ENCODE results near the gene SLC9A3. TPM values are rescaled to one million over a fixed set of nuclear protein-coding genes. Genes with fewer than 3 reads are reported as not detected.

The SLC9A3 gene
- total RNA-seq, 1 experiment from 2014 or later = 1.5 TPM

- Histone ChIP-seq H3K27me3 (ENCODE audit: insufficient read depth, low read length) (no peaks in the 10 kb centered on the region), H3K9ac (ENCODE audit: low read length) (no peak overlapping the region), H3K27ac (ENCODE audit: low read depth, low read length) (no peak overlapping the region), H2AFZ (ENCODE audit: low read depth, low read length, poor library complexity, severe bottlenecking) (no peak overlapping the region), H3K36me3 (ENCODE audit: control insufficient read depth in 1 of 2, insufficient read depth in 2 of 2, low read length in 2 of 2) (peaks cover 13 to 22% of the 10 kb centered on the region in 2 experiments; a peak in 3 of 4 replicates), H3K79me2 (ENCODE audit: insufficient read depth, low read length) (peaks cover 28% of the 10 kb centered on the region), H3K4me3 (replicated peaks in 1 of 2; ENCODE audit: low read depth in 1 of 2, low read length in 2 of 2) (no peak overlapping the region), H3K9me2 (ENCODE audit: insufficient read depth) (no peaks in the 10 kb centered on the region), H3K4me1 (ENCODE audit: control insufficient read depth in 1 of 2, insufficient read depth in 2 of 2, low read length in 2 of 2) (peaks cover 0 to 12% of the 10 kb centered on the region in 2 experiments; a peak in 2 of 4 replicates), H3K4me2 (ENCODE audit: low read length) (no peak overlapping the region), H3K9me3 (ENCODE audit: control insufficient read depth in 1 of 2, insufficient read depth in 1 of 2, low read depth in 1 of 2, low read length in 2 of 2) (no peaks in the 10 kb centered on the region), H4K20me1 (ENCODE audit: insufficient read depth) (no peaks in the 10 kb centered on the region)
- no peak for TF ChIP-seq EZH2 (IDR thresholded peaks at IDR 0.05)
- TF ChIP-seq TCF7L2 (IDR thresholded peaks at IDR 0.05; ENCODE audit: borderline replicate concordance, extremely low read depth, insufficient read depth, insufficient read length) = no peak
- no peak for TF ChIP-seq POLR2AphosphoS5 (IDR thresholded peaks at IDR 0.05; ENCODE audit: low read depth, low read length)
- no peak for TF ChIP-seq RAD21 (IDR thresholded peaks at IDR 0.05; ENCODE audit: low read depth)
- no peak for TF ChIP-seq SP1 (IDR thresholded peaks at IDR 0.05; ENCODE audit: low read depth)
- no peak for TF ChIP-seq ATF3 (IDR thresholded peaks at IDR 0.05)
- TF ChIP-seq FOSL1 (IDR thresholded peaks at IDR 0.05; ENCODE audit: low read depth) = no peak
- no peak for TF ChIP-seq SIN3A (IDR thresholded peaks at IDR 0.05; ENCODE audit: low read depth)
- no peak for TF ChIP-seq YY1 (IDR thresholded peaks at IDR 0.05; ENCODE audit: extremely low read depth, insufficient replicate concordance, low read depth, low read length)
- no peak for TF ChIP-seq ZFX (IDR thresholded peaks at IDR 0.05)
- TF ChIP-seq SRF (IDR thresholded peaks at IDR 0.05; ENCODE audit: low read depth) = no peak
- TF ChIP-seq MAX (IDR thresholded peaks at IDR 0.05) = no peak
- TF ChIP-seq CEBPB (IDR thresholded peaks at IDR 0.05; ENCODE audit: low read depth) = no peak
- no peak for TF ChIP-seq POLR2A (IDR thresholded peaks at IDR 0.05; ENCODE audit: borderline replicate concordance, extremely low read depth, insufficient read depth, insufficient read length)
- no peak for TF ChIP-seq ZNF274 (IDR thresholded peaks at IDR 0.05; ENCODE audit: low read depth, low read length)
- TF ChIP-seq REST (IDR thresholded peaks at IDR 0.05; ENCODE audit: low read depth) = no peak
- TF ChIP-seq ZBTB33 (IDR thresholded peaks at IDR 0.05; ENCODE audit: extremely low read depth, insufficient replicate concordance, low read length) = no peak
- no TSS peak for BruUV-seq (replicated peaks)
- ChIA-PET RAD21 (ENCODE audit: low non-redundant PET in 1 of 2, low total read pairs in 2 of 2, uncharacterized antibody in 2 of 2, unreplicated experiment in 2 of 2) (no interaction called here), POLR2A (no interaction called here), CTCF (no interaction called here)
- no peak for DNase-seq (ENCODE audit: low read depth, low spot score)
- ATAC-seq = no peak
- intact Hi-C loops (cut with micrococcal nuclease) = no loop called here
Measured at GRCh38 chr5:460273-460625, 64.0 kb downstream of the SLC9A3 start.
